GM12878 (cell line): ENCODE measurements around the gene NLRP14. TPM values are rescaled to one million over a fixed set of nuclear protein-coding genes. Genes with fewer than 3 reads are reported as not detected.

ENCODE experiments used
- ATAC-seq: fragments of 200-7000 bp; cut with Tn5 transposase; 3 replicates; pipeline ENCODE4 v1.9.1; 2020; ENCODE audit warnings: mild to moderate bottlenecking, moderate library complexity
- BruUV-seq: library from RNA; stranded (reverse); fragments of 400-500 nt; replicated peaks from 2 replicates; lab custom pipeline; 2021; lab: Mats Ljungman, UMichigan
- CTCF ChIA-PET: fragments of 300-600 bp; sonication (Branson Sonifier 250); formaldehyde crosslinking; extraction: SDS; loops from one replicate; lab custom pipeline; 2021; ENCODE audit warnings: inconsistent platforms; lab: Yijun Ruan, JAX
- POLR2A ChIA-PET: fragments of 350-600 bp; formaldehyde crosslinking; extraction: SDS; loops from one replicate; lab custom pipeline; 2021; ENCODE audit warnings: inconsistent platforms; lab: Charles Lee
- RAD21 ChIA-PET: fragments of 300-600 bp; sonication (Branson Sonifier 250); formaldehyde crosslinking; loops from one replicate; lab custom pipeline; 2023; ENCODE audit warnings: antibody characterized with exemption; ENCODE audit not compliant: unreplicated experiment; lab: Charles Lee
- SMC1A ChIA-PET: fragments of 300-600 bp; sonication (Branson Sonifier 250); formaldehyde crosslinking; loops from one replicate; lab custom pipeline; 2023; ENCODE audit not compliant: unreplicated experiment, uncharacterized antibody; lab: Charles Lee
- DNase-seq: peaks from one replicate; pipeline ENCODE4 v3.0.0-alpha.2; 2011; ENCODE audit warnings: low read depth, low spot score
- FAIRE-seq: peaks from 3 replicates; lab custom pipeline; 2011; peaks lifted over from hg19 to GRCh38; lab: Jason Lieb, UNC
- H2AFZ ChIP-seq: 2 replicates; pipeline ENCODE4 v1.6.0; 2011; ENCODE audit warnings: low read depth, low read length, control low read depth; ENCODE audit not compliant: control insufficient read depth
- H3K27ac ChIP-seq: 2 replicates; pipeline ENCODE4 v1.5.1; 2011; ENCODE audit warnings: control low read depth; ENCODE audit not compliant: control insufficient read depth, insufficient read depth
- H3K27me3 ChIP-seq, 2 experiments: replicated peaks in 1 of 2; 2 replicates each; pipeline versions ENCODE4 v1.6.0 to v1.6.1; 2011; ENCODE audit warnings: low read length in 1 of 2; ENCODE audit not compliant: control insufficient read depth in 2 of 2, insufficient read depth in 2 of 2
- H3K36me3 ChIP-seq, 2 experiments: 2 replicates each; pipeline ENCODE4 v1.5.1; 2011; ENCODE audit warnings: low read length in 1 of 2; ENCODE audit not compliant: control insufficient read depth in 2 of 2, insufficient read depth in 2 of 2
- H3K4me1 ChIP-seq: 2 replicates; pipeline ENCODE4 v1.6.1; 2011; ENCODE audit warnings: mild to moderate bottlenecking, low read length, moderate library complexity, mixed read lengths; ENCODE audit not compliant: control insufficient read depth, insufficient read depth
- H3K4me2 ChIP-seq: 2 replicates; pipeline ENCODE4 v1.6.0; 2011; ENCODE audit warnings: control low read depth; ENCODE audit not compliant: control insufficient read depth, insufficient read depth
- H3K4me3 ChIP-seq: fragments of 200-600 bp; sonication (generic); 2 replicates; pipeline ENCODE4 v1.5.1; 2016
- H3K79me2 ChIP-seq: 2 replicates; pipeline ENCODE4 v1.6.0; 2011; ENCODE audit warnings: low read length; ENCODE audit not compliant: control insufficient read depth, insufficient read depth
- H3K9ac ChIP-seq: 2 replicates; pipeline ENCODE4 v1.8.0; 2011; ENCODE audit warnings: low read length, control low read depth, mixed read lengths; ENCODE audit not compliant: control insufficient read depth, insufficient read depth
- H3K9me3 ChIP-seq: replicated peaks from 3 replicates; pipeline ENCODE4 v1.5.1; 2011; ENCODE audit warnings: mild to moderate bottlenecking, low read length; ENCODE audit not compliant: control insufficient read depth, insufficient read depth
- H4K20me1 ChIP-seq: 2 replicates; pipeline ENCODE4 v1.6.0; 2011; ENCODE audit not compliant: control insufficient read depth, insufficient read depth
- REST ChIP-seq: IDR thresholded peaks from 2 replicates; pipeline ENCODE4 v1.6.1; 2012; ENCODE audit warnings: mild to moderate bottlenecking, low read depth, low read length
- WGBS: methylation state at CpG from one replicate; pipeline ENCODE4 v1.1.6; 2016; ENCODE audit warnings: low lambda C conversion rate; ENCODE audit not compliant: insufficient replicate concordance, insufficient coverage; ENCODE audit errors: missing lambda C conversion rate; 5-methylcytosine and 5-hydroxymethylcytosine counted together
- in situ Hi-C: fragments of 300-500 bp; cut with MboI; formaldehyde crosslinking; loops from 9 replicates; pipeline ENCODE4 v1.14.3; 2018; ENCODE audit warnings: mixed read lengths
- intact Hi-C: fragments of 100-400 bp; cut with micrococcal nuclease; formaldehyde crosslinking; loops from one replicate; pipeline ENCODE4 v1.14.2; 2022; ENCODE audit not compliant: unreplicated experiment
- polyA plus RNA-seq, 11 experiments: library from polyadenylated mRNA; depleted of rRNA in 4 of 11; unstranded in 6 of 11; stranded (reverse) in 5 of 11; fragments of >200 nt; fragmentation: Nextera tagmentation in 4 of 11; fragmentation: Illumina TruSeq in 1 of 11; extraction: Ambion mirVana in 4 of 11; extraction: Trizol in 1 of 11; gene quantifications; 1 replicate in 1 of 11; 2 replicates in 10 of 11; pipeline versions ENCODE4 v1.2.1 to v1.2.3, GENCODE V29; 2011 to 2016; ENCODE audit warnings: inconsistent platforms in 2 of 11, missing spikeins in 2 of 11, low read depth in 1 of 11
- total RNA-seq, 4 experiments: library from RNA; depleted of rRNA in 3 of 4; stranded (reverse); fragments of >200 nt in 3 of 4; fragmentation: Illumina TruSeq in 1 of 4; extraction: Trizol in 1 of 4; gene quantifications; 2 replicates each; pipeline versions ENCODE4 v1.2.1 to v1.2.3, GENCODE V29; 2013 to 2021
- TF ChIP-seq, protein P1 (sequence below): fragments of 450-650 bp; formaldehyde crosslinking; IDR thresholded peaks from 2 replicates; pipeline ENCODE4 v1.4.0; 2022; ENCODE audit warnings: mild to moderate bottlenecking, moderate library complexity
- TF ChIP-seq, protein P2 (sequence below): IDR thresholded peaks from 2 replicates; pipeline ENCODE4 v1.6.1; 2012; ENCODE audit warnings: low read depth, low read length, improper control_type of control experiment

The NLRP14 gene
- total and polyA plus RNA-seq, 10 of the 15 experiments (the other 5 are each of a cell fraction or from before 2014, with no cell fraction given): 0.02 to 0.12 (median 0.04) TPM; not detected in 3

DNA sequence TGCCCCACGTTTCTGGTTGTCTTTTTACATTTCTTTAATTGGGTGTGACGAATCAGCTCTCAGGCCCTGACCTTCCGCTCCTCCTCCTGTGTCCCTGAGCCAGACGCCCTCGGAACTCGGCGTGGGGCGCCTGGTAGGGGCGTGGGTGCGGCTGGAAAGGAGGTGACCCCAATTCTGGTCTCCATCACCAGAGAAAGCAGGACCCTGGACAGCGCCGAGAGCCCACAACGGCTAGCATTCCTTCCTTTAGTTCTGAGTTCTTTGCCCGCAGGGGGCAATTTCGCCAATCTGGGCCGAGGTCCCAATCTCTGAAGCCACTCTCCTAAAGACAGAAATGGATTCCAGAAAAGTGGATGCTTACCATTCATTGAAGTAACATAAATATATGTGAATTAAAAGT, 56.8 kb downstream of the NLRP14 start:
- DNase-seq (no peak), ATAC-seq (no peak), FAIRE-seq (no peak)
- BruUV-seq: no TSS peak
- Histone ChIP-seq H3K4me3 (no peak overlapping the region), H4K20me1 (no peaks in the 10 kb centered on the region), H3K27me3 (no peaks in the 10 kb centered on the region), H3K4me1 (no peaks in the 10 kb centered on the region), H3K27ac (no peak overlapping the region), H3K36me3 (no peaks in the 10 kb centered on the region), H2AFZ (no peak overlapping the region), H3K79me2 (no peaks in the 10 kb centered on the region), H3K9ac (no peak overlapping the region), H3K9me3 (no peaks in the 10 kb centered on the region), H3K4me2 (no peak overlapping the region)
- CTCF ChIA-PET: no interaction called here
- RAD21 ChIA-PET: no interaction called here
- SMC1A ChIA-PET: no interaction called here
- POLR2A ChIA-PET: no interaction called here
- TF ChIP-seq, protein P1, sequence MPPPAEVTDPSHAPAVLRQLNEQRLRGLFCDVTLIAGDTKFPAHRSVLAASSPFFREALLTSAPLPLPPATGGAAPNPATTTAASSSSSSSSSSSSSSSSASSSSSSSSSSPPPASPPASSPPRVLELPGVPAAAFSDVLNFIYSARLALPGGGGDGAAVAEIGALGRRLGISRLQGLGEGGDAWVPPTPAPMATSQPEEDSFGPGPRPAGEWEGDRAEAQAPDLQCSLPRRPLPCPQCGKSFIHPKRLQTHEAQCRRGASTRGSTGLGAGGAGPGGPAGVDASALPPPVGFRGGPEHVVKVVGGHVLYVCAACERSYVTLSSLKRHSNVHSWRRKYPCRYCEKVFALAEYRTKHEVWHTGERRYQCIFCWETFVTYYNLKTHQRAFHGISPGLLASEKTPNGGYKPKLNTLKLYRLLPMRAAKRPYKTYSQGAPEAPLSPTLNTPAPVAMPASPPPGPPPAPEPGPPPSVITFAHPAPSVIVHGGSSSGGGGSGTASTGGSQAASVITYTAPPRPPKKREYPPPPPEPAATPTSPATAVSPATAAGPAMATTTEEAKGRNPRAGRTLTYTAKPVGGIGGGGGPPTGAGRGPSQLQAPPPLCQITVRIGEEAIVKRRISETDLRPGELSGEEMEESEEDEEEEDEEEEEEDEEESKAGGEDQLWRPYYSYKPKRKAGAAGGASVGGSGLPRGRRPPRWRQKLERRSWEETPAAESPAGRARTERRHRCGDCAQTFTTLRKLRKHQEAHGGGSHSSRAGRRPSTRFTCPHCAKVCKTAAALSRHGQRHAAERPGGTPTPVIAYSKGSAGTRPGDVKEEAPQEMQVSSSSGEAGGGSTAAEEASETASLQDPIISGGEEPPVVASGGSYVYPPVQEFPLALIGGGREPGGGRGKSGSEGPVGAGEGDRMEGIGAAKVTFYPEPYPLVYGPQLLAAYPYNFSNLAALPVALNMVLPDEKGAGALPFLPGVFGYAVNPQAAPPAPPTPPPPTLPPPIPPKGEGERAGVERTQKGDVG (CRISPR knock-in tag): no peak
- TF ChIP-seq, protein P2, sequence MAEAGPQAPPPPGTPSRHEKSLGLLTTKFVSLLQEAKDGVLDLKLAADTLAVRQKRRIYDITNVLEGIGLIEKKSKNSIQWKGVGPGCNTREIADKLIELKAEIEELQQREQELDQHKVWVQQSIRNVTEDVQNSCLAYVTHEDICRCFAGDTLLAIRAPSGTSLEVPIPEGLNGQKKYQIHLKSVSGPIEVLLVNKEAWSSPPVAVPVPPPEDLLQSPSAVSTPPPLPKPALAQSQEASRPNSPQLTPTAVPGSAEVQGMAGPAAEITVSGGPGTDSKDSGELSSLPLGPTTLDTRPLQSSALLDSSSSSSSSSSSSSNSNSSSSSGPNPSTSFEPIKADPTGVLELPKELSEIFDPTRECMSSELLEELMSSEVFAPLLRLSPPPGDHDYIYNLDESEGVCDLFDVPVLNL: no peak
- TF ChIP-seq REST: peak; percentile 81
- WGBS: 37% methylated on average over 16 of the region's 16 CpGs
- in situ Hi-C loops (no loop called here), intact Hi-C loops (no loop called here)
